ENCODE data around the gene CHIT1.

DNA sequence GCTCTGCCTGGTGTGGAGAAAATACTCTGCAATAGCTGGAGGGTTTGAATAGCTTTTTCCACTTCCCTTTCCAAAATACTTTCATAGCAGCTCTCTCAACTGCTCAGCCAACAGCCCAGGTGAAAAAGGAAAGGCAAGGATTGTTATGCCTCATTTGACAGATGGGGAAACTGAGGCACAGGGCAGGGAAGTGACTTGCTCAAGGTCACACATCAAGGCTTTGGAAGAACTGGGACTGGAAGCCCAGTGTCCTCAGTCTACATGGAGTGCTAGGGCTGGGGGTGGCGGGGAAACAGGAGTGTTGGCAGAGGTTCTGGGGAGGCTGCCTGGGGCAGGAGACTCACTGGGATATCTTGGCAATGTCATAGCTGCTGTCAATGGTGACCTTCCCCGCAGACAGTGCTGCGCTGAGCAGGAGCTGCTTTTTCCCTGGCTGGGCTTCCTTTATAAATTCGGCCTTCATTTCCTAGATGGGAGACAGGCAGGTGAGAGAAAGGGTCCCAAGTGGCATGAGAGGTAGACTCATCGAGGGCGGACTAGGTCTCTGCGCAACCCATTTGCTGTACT is 47.0 kb downstream of the CHIT1 start:
- TF ChIP-seq, protein P1, sequence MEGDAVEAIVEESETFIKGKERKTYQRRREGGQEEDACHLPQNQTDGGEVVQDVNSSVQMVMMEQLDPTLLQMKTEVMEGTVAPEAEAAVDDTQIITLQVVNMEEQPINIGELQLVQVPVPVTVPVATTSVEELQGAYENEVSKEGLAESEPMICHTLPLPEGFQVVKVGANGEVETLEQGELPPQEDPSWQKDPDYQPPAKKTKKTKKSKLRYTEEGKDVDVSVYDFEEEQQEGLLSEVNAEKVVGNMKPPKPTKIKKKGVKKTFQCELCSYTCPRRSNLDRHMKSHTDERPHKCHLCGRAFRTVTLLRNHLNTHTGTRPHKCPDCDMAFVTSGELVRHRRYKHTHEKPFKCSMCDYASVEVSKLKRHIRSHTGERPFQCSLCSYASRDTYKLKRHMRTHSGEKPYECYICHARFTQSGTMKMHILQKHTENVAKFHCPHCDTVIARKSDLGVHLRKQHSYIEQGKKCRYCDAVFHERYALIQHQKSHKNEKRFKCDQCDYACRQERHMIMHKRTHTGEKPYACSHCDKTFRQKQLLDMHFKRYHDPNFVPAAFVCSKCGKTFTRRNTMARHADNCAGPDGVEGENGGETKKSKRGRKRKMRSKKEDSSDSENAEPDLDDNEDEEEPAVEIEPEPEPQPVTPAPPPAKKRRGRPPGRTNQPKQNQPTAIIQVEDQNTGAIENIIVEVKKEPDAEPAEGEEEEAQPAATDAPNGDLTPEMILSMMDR (IDR thresholded peaks at IDR 0.05): no peak
- TF ChIP-seq, protein P2, sequence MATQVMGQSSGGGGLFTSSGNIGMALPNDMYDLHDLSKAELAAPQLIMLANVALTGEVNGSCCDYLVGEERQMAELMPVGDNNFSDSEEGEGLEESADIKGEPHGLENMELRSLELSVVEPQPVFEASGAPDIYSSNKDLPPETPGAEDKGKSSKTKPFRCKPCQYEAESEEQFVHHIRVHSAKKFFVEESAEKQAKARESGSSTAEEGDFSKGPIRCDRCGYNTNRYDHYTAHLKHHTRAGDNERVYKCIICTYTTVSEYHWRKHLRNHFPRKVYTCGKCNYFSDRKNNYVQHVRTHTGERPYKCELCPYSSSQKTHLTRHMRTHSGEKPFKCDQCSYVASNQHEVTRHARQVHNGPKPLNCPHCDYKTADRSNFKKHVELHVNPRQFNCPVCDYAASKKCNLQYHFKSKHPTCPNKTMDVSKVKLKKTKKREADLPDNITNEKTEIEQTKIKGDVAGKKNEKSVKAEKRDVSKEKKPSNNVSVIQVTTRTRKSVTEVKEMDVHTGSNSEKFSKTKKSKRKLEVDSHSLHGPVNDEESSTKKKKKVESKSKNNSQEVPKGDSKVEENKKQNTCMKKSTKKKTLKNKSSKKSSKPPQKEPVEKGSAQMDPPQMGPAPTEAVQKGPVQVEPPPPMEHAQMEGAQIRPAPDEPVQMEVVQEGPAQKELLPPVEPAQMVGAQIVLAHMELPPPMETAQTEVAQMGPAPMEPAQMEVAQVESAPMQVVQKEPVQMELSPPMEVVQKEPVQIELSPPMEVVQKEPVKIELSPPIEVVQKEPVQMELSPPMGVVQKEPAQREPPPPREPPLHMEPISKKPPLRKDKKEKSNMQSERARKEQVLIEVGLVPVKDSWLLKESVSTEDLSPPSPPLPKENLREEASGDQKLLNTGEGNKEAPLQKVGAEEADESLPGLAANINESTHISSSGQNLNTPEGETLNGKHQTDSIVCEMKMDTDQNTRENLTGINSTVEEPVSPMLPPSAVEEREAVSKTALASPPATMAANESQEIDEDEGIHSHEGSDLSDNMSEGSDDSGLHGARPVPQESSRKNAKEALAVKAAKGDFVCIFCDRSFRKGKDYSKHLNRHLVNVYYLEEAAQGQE (IDR thresholded peaks at IDR 0.05; ENCODE audit: insufficient read depth in 1 of 2, low read depth in 2 of 2, low read length in 1 of 2): no peak
- no peak for TF ChIP-seq POLR2AphosphoS5 (IDR thresholded peaks at IDR 0.05; ENCODE audit: low read depth, low read length)

All from Panc1 (cell line).